Duodenal mucosa (tissue), 2 donors: ENCODE measurements around the gene HELLS.
"Not testable (repeated sequence)": the region's sequence is repeated elsewhere in the genome, so short reads cannot be mapped to it uniquely, and the experiment has no call there.

Source experiments
- H3K27ac ChIP-seq: one replicate; pipeline ENCODE4 v1.7.0; 2013; ENCODE audit warnings: low read depth, low read length
- H3K27me3 ChIP-seq, 2 donors: one replicate each; pipeline ENCODE4 v1.7.0; 2013; ENCODE audit warnings: low read length in 2 of 2, control low read depth in 1 of 2; ENCODE audit not compliant: insufficient read depth in 2 of 2, control insufficient read depth in 1 of 2
- H3K36me3 ChIP-seq, 2 donors: one replicate each; pipeline ENCODE4 v1.7.0; 2013; ENCODE audit warnings: low read length in 2 of 2, control low read depth in 1 of 2; ENCODE audit not compliant: insufficient read depth in 2 of 2, control insufficient read depth in 1 of 2
- H3K4me1 ChIP-seq, 2 donors: one replicate each; pipeline ENCODE4 v1.7.0; 2013; ENCODE audit warnings: low read length in 2 of 2, control low read depth in 1 of 2; ENCODE audit not compliant: insufficient read depth in 2 of 2, control insufficient read depth in 1 of 2
- H3K4me3 ChIP-seq, 2 donors: one replicate each; pipeline ENCODE4 v1.7.0; 2013; ENCODE audit warnings: low read length in 2 of 2, low read depth in 1 of 2
- H3K9ac ChIP-seq, 2 donors: one replicate each; pipeline ENCODE4 v1.7.0; 2013; ENCODE audit warnings: low read length in 2 of 2, low read depth in 1 of 2
- H3K9me3 ChIP-seq, 2 donors: one replicate each; pipeline ENCODE4 v1.7.0; 2013; ENCODE audit warnings: low read length in 2 of 2, control low read depth in 1 of 2; ENCODE audit not compliant: control insufficient read depth in 1 of 2

The HELLS gene

GRCh38 chr10:94546049-94546900 lies 687 bp downstream of the HELLS start:
- H3K9me3 ChIP-seq: no peaks in the 10 kb centered on the region
- H3K27ac ChIP-seq: no peak overlapping the region
- H3K4me1 ChIP-seq: peaks cover 7 to 17% of the 10 kb centered on the region in 2 donors
- no peaks in the 10 kb centered on the region for H3K36me3 ChIP-seq
- H3K27me3 ChIP-seq: no peaks in the 10 kb centered on the region
- peak overlapping the region; percentile 65 to 69 for H3K9ac ChIP-seq
- peak overlapping the region; percentile 83 to 94 for H3K4me3 ChIP-seq

- peaks cover 7 to 17% of the 10 kb centered on the region in 2 donors for H3K4me1 ChIP-seq
- H3K27ac ChIP-seq: no peak overlapping the region
- no peak overlapping the region for H3K9ac ChIP-seq
- no peaks in the 10 kb centered on the region for H3K9me3 ChIP-seq
- H3K27me3 ChIP-seq: no peaks in the 10 kb centered on the region
- peak overlapping the region; percentile 83 to 94 for H3K4me3 ChIP-seq
- H3K36me3 ChIP-seq: no peaks in the 10 kb centered on the region
Measured at GRCh38 chr10:94546901-94547185, 1.3 kb downstream of the HELLS start.

- Histone ChIP-seq H3K27ac (no peak overlapping the region), H3K27me3 (no peaks in the 10 kb centered on the region), H3K9me3 (no peaks in the 10 kb centered on the region), H3K36me3 (no peaks in the 10 kb centered on the region), H3K4me1 (peaks cover 7 to 16% of the 10 kb centered on the region in 2 donors), H3K4me3 (no peak overlapping the region), H3K9ac (no peak overlapping the region)
Measured at GRCh38 chr10:94549221-94549620, 3.6 kb downstream of the HELLS start.

- H3K27me3 ChIP-seq, H3K9me3 ChIP-seq, H3K4me1 ChIP-seq, H3K27ac ChIP-seq, H3K36me3 ChIP-seq, H3K4me3 ChIP-seq, H3K9ac ChIP-seq: not testable (repeated sequence)
Measured at GRCh38 chr10:94567714-94568307, 22.2 kb downstream of the HELLS start.

- H3K4me3 ChIP-seq: no peak overlapping the region
- no peaks in the 10 kb centered on the region for H3K27me3 ChIP-seq
- H3K9ac ChIP-seq: no peak overlapping the region
- no peaks in the 10 kb centered on the region for H3K9me3 ChIP-seq
- no peak overlapping the region for H3K27ac ChIP-seq
- H3K36me3 ChIP-seq: peaks cover 0 to 3% of the 10 kb centered on the region in 2 donors
- no peaks in the 10 kb centered on the region for H3K4me1 ChIP-seq
Measured at GRCh38 chr10:94571081-94571480, 25.5 kb downstream of the HELLS start.

- H3K4me3 ChIP-seq: no peak overlapping the region
- no peaks in the 10 kb centered on the region for H3K27me3 ChIP-seq
- H3K4me1 ChIP-seq: no peaks in the 10 kb centered on the region
Measured at GRCh38 chr10:94571528-94571927, 25.9 kb downstream of the HELLS start.

GRCh38 chr10:94578790-94579189 lies 33.2 kb downstream of the HELLS start:
- Histone ChIP-seq H3K27ac (no peak overlapping the region), H3K9ac (no peak overlapping the region), H3K36me3 (no peaks in the 10 kb centered on the region), H3K4me3 (no peak overlapping the region), H3K27me3 (no peaks in the 10 kb centered on the region), H3K9me3 (no peaks in the 10 kb centered on the region), H3K4me1 (peaks cover 0 to 4% of the 10 kb centered on the region in 2 donors)

More at GRCh38 chr10:94571528-94571927, 25.9 kb downstream of the HELLS start:
- H3K9ac ChIP-seq: no peak overlapping the region
- H3K9me3 ChIP-seq: no peaks in the 10 kb centered on the region
- peaks cover 0 to 3% of the 10 kb centered on the region in 2 donors for H3K36me3 ChIP-seq
- H3K27ac ChIP-seq: no peak overlapping the region

- Histone ChIP-seq H3K4me3 (no peak overlapping the region), H3K36me3 (no peaks in the 10 kb centered on the region), H3K4me1 (peaks cover 0 to 4% of the 10 kb centered on the region in 2 donors)
Measured at GRCh38 chr10:94583124-94583523, 37.5 kb downstream of the HELLS start.

GRCh38 chr10:94591461-94592205 lies 46.0 kb downstream of the HELLS start:
- no peak overlapping the region for H3K9ac ChIP-seq

More at GRCh38 chr10:94583124-94583523, 37.5 kb downstream of the HELLS start:
- Histone ChIP-seq H3K9ac (no peak overlapping the region), H3K27me3 (no peaks in the 10 kb centered on the region), H3K27ac (no peak overlapping the region), H3K9me3 (no peaks in the 10 kb centered on the region)

More at GRCh38 chr10:94591461-94592205, 46.0 kb downstream of the HELLS start:
- Histone ChIP-seq H3K4me1 (no peaks in the 10 kb centered on the region), H3K27me3 (no peaks in the 10 kb centered on the region), H3K9me3 (no peaks in the 10 kb centered on the region), H3K4me3 (no peak overlapping the region), H3K36me3 (peaks cover 0 to 6% of the 10 kb centered on the region in 2 donors), H3K27ac (no peak overlapping the region)
